ENCODE measurements around the gene DUOXA1.
"Not testable (repeated sequence)": the region's sequence is repeated elsewhere in the genome, so short reads cannot be mapped to it uniquely, and the experiment has no call there.

The DUOXA1 gene

GRCh38 chr15:45151998-45152828, 22.5 kb upstream of the DUOXA1 start:
- DNase-seq (ENCODE audit: low read depth in 2 of 3, low spot score in 2 of 3), result no peak

DNA sequence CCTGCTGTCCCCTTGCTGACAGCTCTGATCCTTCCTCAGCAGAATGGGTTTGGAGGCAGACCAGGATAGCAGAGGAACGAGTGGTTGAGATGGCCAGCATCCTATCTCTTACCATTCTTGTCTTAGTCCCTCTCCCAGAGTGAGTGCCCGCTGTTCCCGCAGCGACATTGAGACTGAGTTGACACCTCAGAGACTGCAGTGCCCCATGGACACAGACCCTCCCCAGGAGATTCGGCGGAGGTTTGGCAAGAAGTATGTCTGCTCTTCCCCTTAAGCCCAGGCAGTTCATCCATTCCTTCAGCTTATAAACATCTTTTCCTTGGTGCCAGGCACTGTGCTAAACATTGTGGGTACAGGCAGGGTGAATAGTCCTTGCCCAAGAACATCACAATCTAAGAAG, 21.3 kb upstream of the DUOXA1 start:
- DNase-seq (ENCODE audit: low read depth in 2 of 3, low spot score in 2 of 3), result no peak

DNA sequence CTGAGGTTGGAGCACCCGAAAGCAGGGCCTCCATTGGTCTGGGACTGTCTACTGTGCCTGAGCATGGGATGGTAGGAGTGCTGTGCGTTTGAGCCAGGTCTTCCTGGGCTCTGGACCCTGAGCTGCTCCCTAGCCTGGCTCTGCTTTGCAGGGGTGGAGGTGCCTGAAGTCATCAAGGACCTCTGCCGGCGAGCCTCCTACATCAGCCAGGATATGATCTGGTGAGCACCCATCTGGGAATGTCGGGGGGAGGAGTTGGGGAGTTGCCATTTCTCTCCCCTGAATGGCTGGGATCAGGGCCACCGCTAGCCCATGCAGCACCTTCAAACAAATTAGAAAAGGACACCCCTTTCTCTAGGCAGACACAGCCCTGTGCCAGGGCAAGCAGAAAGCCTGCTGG, 20.8 kb upstream of the DUOXA1 start:
- no peak for DNase-seq (ENCODE audit: low read depth in 2 of 3, low spot score in 2 of 3)

DNA sequence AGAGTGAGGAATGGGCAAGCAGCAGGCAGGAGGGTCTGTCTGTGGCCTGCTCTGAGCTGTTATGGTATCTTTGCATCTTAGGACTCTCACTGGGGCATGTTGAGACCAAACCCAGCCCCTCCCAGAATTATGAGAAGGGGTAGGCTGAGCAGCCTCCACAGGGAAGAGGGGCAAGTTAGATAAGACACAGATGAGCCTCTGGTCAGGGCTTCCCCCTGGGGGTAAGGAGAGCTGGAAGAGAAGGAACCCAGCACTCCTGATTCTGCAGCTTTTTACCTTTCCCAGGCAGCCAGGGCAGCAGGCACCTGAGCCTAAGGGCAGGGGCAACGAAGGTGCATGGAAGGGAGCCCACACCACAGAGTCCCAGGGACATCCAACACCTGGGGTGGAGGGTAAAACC, 19.4 kb upstream of the DUOXA1 start:
- no peak for DNase-seq (ENCODE audit: low read depth in 2 of 3, low spot score in 2 of 3)

- DNase-seq (ENCODE audit: low read depth in 2 of 3, low spot score in 2 of 3), result no peak
These were observed 18.7 kb upstream of the DUOXA1 start for GRCh38 chr15:45148076-45149059.

DNA sequence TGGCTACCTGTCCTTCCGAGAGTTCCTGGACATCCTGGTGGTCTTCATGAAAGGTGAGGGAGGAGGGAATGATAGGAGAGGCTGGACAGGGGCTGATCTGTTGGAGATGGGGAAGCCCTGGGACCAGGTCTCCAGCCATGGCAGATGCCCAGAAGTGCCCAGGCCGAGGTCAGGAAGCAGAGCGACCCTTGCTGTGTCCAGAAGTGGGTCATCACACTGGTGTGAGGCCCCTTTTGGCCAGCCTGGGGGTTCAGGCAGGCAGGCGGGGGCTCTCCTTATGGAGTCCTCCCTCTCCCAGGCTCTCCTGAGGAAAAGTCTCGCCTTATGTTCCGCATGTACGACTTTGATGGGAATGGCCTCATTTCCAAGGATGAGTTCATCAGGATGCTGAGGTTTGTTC, 17.9 kb upstream of the DUOXA1 start:
- DNase-seq (ENCODE audit: low read depth in 2 of 3, low spot score in 2 of 3), result no peak

DNA sequence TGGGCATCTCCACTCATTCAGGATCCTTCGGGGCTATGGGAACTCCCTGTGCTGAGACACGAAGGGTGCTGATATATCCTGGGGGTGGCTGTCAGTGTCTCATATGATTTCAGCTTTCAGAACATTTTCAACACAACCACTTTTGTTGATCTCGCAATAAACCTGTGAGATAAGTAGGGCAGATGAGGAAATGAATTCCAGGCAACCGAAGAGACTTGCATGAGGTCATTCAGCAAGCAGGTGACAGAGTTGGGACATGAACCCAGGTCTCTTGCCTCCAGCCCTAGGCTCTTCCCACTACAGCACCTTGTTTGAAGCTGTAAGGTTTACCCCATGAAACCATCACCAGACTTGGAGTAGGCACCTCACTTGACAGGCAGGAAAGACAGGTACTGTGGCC, 16.7 kb upstream of the DUOXA1 start:
- DNase-seq (ENCODE audit: low read depth in 2 of 3, low spot score in 2 of 3), result no peak

DNA sequence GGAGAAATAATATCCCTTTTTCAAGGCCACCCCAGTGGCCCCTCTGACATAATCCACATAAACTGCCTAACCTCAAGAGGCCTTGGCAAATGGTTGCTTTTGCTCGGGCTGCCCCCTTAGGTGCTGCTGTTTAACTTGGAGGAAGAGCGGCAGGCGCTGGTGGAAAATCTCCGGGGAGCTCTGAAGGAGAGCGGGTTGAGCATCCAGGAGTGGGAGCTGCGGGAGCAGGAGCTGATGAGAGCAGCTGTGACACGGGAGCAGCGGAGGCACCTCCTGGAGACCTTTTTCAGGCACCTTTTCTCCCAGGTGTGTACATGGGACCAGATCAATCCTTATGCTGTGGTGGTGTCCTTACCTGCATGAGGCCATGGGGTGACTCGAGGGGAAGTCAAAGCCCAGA, 15.1 kb upstream of the DUOXA1 start:
- no peak for DNase-seq (ENCODE audit: low read depth in 2 of 3, low spot score in 2 of 3)

- DNase-seq (ENCODE audit: low read depth in 2 of 3, low spot score in 2 of 3), result no peak
These were observed 14.3 kb upstream of the DUOXA1 start for GRCh38 chr15:45143946-45144345.

- no peak for DNase-seq (ENCODE audit: low read depth in 2 of 3, low spot score in 2 of 3)
These were observed 13.4 kb upstream of the DUOXA1 start for GRCh38 chr15:45143056-45143455.

GRCh38 chr15:45141386-45141785, 11.7 kb upstream of the DUOXA1 start:
- no peak for DNase-seq (ENCODE audit: low read depth in 2 of 3, low spot score in 2 of 3)

DNA sequence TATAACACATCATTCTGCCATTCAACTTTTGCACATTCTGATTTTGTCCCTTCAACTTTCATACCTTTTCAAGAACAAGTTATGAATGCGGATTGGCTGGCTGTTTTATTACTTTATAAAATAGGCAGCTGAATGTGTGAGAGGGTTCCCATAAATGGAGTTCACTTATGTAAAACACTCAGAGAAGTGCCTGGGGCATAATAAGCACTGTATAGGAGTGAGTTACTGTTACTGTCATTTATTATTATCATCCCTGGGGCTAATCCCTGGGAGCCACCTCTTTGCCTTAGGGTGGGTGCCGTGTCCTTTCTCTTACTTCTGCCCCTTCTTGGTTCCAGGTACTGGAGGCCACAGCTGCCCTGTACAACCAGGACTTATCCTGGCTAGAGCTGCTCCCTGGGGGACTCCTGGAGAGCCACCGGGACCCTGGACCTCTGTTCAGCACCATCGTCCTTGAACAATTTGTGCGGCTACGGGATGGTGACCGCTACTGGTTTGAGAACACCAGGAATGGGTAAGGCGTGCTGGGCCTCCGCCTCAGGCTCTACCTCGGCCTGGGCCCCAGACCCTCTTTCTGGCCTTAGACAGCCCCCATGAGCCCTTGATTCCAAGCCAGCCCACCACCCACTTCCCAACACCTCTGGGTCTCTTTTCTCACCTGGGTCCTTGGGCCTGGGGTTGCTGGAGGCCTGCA, 11.0 kb upstream of the DUOXA1 start:
- DNase-seq (ENCODE audit: low read depth in 2 of 3, low spot score in 2 of 3), result no peak

DNA sequence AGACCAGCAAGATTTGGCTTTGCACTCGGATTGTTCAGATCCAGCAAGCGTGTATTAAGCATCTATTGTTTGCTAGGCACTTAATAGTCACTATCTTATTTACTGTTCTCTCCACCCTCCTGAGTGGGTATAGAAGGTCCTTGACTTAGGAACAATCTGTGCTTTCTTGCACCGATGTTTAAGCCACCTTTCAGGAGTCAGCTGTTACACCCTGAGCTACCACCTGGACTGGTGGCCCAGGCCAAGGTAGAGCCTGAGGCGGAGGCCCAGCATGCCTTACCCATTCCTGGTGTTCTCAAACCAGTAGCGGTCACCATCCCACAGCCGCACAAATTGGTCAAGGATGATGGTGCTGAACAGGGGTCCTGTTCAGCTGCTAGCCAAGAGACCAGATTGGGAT, 10.1 kb upstream of the DUOXA1 start:
- DNase-seq (ENCODE audit: low read depth in 2 of 3, low spot score in 2 of 3), result no peak

- DNase-seq (ENCODE audit: low read depth in 2 of 3, low spot score in 2 of 3), result no peak
These were observed 9.4 kb upstream of the DUOXA1 start for GRCh38 chr15:45138814-45139765.

DNA sequence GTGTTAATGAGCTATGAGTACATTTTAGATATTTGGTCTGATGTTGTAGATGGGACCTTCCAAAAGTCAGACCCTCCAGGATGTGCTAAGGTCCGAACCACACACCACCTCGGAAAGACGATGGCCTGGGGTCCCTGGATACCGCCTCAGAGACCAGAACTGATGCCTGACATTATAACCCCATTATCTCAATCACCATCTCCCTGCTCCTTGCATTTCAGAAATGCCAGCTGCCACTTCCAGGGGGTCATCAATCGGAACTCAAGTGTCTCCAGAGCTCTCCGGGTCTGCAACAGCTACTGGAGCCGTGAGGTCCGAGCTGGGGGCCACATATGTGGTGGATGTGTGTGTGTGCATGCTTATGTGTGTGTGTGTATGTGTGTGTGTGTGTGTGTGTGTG, 8.0 kb upstream of the DUOXA1 start:
- DNase-seq (ENCODE audit: low read depth in 2 of 3, low spot score in 2 of 3), result no peak

DNA sequence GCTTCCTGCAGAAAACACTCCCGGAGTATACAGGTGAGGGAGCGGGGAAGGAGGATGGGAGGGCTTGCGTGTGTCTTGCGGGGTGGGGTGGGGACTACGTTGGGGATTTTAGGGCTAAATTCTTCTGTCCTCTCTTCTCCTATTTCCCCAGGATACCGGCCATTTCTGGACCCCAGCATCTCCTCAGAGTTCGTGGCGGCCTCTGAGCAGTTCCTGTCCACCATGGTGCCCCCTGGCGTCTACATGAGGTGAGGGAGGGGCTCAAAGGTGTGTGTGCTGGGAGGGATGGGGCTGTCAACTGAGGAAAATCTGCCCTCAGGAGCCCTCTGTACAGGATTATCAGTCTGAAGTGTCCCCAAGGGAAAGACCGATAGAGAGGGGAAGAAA, 6.7 kb upstream of the DUOXA1 start:
- DNase-seq (ENCODE audit: low read depth in 2 of 3, low spot score in 2 of 3), result no peak

GRCh38 chr15:45135705-45136377, 6.2 kb upstream of the DUOXA1 start:
- DNase-seq (ENCODE audit: low read depth in 2 of 3, low spot score in 2 of 3), result not testable (repeated sequence)

DNA sequence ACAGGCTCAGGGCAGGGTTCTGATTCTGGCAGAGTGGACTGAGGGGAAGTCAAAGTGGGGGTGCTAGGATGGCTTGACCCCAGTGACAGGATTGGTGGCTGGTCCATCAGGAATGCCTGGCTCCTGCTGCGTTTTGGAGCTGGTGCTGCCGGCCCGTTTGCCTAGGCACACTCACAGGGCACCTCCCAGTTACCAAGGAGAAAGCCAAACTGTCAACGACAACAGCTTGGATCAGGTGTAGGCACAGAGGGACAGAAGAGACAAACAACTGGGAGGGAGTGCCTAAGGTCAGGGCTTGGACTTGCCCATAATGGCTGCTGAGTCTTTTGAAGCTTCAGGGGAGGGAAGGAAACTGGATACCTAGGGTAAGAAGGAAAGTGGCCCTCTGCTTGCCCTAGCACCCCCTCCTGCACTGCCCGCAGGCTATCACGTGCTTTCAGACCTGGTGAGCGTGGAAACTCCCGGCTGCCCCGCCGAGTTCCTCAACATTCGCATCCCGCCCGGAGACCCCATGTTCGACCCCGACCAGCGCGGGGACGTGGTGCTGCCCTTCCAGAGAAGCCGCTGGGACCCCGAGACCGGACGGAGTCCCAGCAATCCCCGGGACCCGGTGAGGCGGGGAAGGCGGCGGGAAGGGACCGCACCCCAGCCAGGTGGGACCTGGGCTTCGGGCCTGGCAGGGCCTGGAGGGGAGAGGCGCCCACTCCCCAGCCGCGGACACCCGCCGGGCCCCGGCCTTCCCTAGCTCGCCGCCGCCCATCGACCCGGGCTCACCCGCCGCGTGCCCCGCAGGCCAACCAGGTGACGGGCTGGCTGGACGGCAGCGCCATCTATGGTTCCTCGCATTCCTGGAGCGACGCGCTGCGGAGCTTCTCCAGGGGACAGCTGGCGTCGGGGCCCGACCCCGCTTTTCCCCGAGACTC, 5.3 kb upstream of the DUOXA1 start:
- no peak for DNase-seq (ENCODE audit: low read depth in 2 of 3, low spot score in 2 of 3)

- no peak for DNase-seq (ENCODE audit: low read depth in 2 of 3, low spot score in 2 of 3)
These were observed 4.4 kb upstream of the DUOXA1 start for GRCh38 chr15:45134046-45134445.

Data from activated CD8-positive, alpha-beta memory T cell treated with anti-CD3 and anti-CD28 coated beads for 48 hours (primary cell).